Astrocyte (in vitro differentiated cells and primary cell): Measurements from ENCODE around the gene ATP12A. TPM values are rescaled to one million over a fixed set of nuclear protein-coding genes. Genes with fewer than 3 reads are reported as not detected.

ENCODE experiments used
- DNase-seq: peaks from one replicate; pipeline ENCODE4 v3.0.0-alpha.2; 2010; ENCODE audit warnings: low read depth
- FAIRE-seq: peaks from 2 replicates; lab custom pipeline; 2011; peaks lifted over from hg19 to GRCh38; lab: Jason Lieb, UNC
- H2AFZ ChIP-seq: 2 replicates; pipeline ENCODE4 v1.6.0; 2012; ENCODE audit warnings: low read depth, low read length, inconsistent platforms
- H3K27ac ChIP-seq: 2 replicates; pipeline ENCODE4 v1.5.1; 2011; ENCODE audit warnings: low read depth, low read length, inconsistent platforms
- H3K27me3 ChIP-seq: 2 replicates; pipeline ENCODE4 v1.6.0; 2011; ENCODE audit warnings: low read length, inconsistent platforms; ENCODE audit not compliant: insufficient read depth
- H3K36me3 ChIP-seq: 2 replicates; pipeline ENCODE4 v1.5.1; 2011; ENCODE audit warnings: low read length, inconsistent platforms; ENCODE audit not compliant: insufficient read depth
- H3K4me1 ChIP-seq: 2 replicates; pipeline ENCODE4 v1.5.1; 2011; ENCODE audit warnings: low read length, inconsistent platforms; ENCODE audit not compliant: insufficient read depth
- H3K4me2 ChIP-seq: 2 replicates; pipeline ENCODE4 v1.6.0; 2012; ENCODE audit warnings: low read length, inconsistent platforms
- H3K4me3 ChIP-seq: 2 replicates; pipeline ENCODE4 v1.5.1; 2011; ENCODE audit warnings: low read depth, mild to moderate bottlenecking, low read length, inconsistent platforms; ENCODE audit not compliant: insufficient read depth
- H3K79me2 ChIP-seq: 2 replicates; pipeline ENCODE4 v1.6.0; 2012; ENCODE audit warnings: mild to moderate bottlenecking, low read length, inconsistent platforms; ENCODE audit not compliant: insufficient read depth
- H3K9ac ChIP-seq: 2 replicates; pipeline ENCODE4 v1.6.0; 2012; ENCODE audit warnings: mild to moderate bottlenecking, low read length, inconsistent platforms
- H3K9me3 ChIP-seq: 2 replicates; pipeline ENCODE4 v1.5.1; 2012; ENCODE audit warnings: low read depth, mild to moderate bottlenecking, low read length, inconsistent platforms; ENCODE audit not compliant: insufficient read depth
- H4K20me1 ChIP-seq: 2 replicates; pipeline ENCODE4 v1.6.0; 2012; ENCODE audit warnings: low read length, inconsistent platforms; ENCODE audit not compliant: insufficient read depth
- H3K27ac Mint-ChIP-seq: one replicate; pipeline ENCODE4 v1.8.0; 2021; ENCODE audit warnings: mild to moderate bottlenecking, mixed read lengths; ENCODE audit not compliant: unreplicated experiment
- H3K27me3 Mint-ChIP-seq: one replicate; pipeline ENCODE4 v1.8.0; 2021; ENCODE audit warnings: low read depth, mixed read lengths; ENCODE audit not compliant: unreplicated experiment
- H3K36me3 Mint-ChIP-seq: one replicate; pipeline ENCODE4 v1.8.0; 2021; ENCODE audit warnings: low read depth, mixed read lengths; ENCODE audit not compliant: unreplicated experiment
- H3K4me1 Mint-ChIP-seq: one replicate; pipeline ENCODE4 v1.8.0; 2021; ENCODE audit warnings: low read depth, mixed read lengths; ENCODE audit not compliant: unreplicated experiment
- H3K4me3 Mint-ChIP-seq: one replicate; pipeline ENCODE4 v1.8.0; 2021; ENCODE audit warnings: mild to moderate bottlenecking, moderate library complexity, mixed read lengths; ENCODE audit not compliant: unreplicated experiment
- H3K9me3 Mint-ChIP-seq: one replicate; pipeline ENCODE4 v1.8.0; 2021; ENCODE audit warnings: mild to moderate bottlenecking, mixed read lengths; ENCODE audit not compliant: unreplicated experiment
- CTCF ChIP-seq: IDR thresholded peaks from 2 replicates; pipeline ENCODE4 v1.5.1; 2011; ENCODE audit warnings: low read depth, mild to moderate bottlenecking, inconsistent platforms, low read length, moderate library complexity; ENCODE audit not compliant: insufficient read depth
- EZH2 ChIP-seq: IDR thresholded peaks from 2 replicates; pipeline ENCODE4 v1.6.1; 2012; ENCODE audit warnings: mild to moderate bottlenecking, low read length, inconsistent platforms; ENCODE audit not compliant: insufficient read depth
- total RNA-seq: library from RNA; stranded (reverse); gene quantifications from 2 replicates; pipeline ENCODE4 v1.2.1, GENCODE V29; 2021

The ATP12A gene
- total RNA-seq, 1 donor from 2014 or later: not detected

- no peaks in the 10 kb centered on the region for H3K9me3 Mint-ChIP-seq
- H3K9me3 ChIP-seq: no peaks in the 10 kb centered on the region
- TF ChIP-seq EZH2 (no peak), CTCF (no peak)
- peaks cover 37% of the 10 kb centered on the region for H3K27me3 Mint-ChIP-seq
- H3K4me1 Mint-ChIP-seq: no peaks in the 10 kb centered on the region
- no peaks in the 10 kb centered on the region for H4K20me1 ChIP-seq
- no peak overlapping the region for H3K4me3 ChIP-seq
- DNase-seq: no peak
- H3K4me3 Mint-ChIP-seq: no peak overlapping the region
- no peak overlapping the region for H3K4me2 ChIP-seq
- H3K27ac ChIP-seq: no peak overlapping the region
- no peak overlapping the region for H3K9ac ChIP-seq
- no peaks in the 10 kb centered on the region for H3K4me1 ChIP-seq
- H3K79me2 ChIP-seq: no peaks in the 10 kb centered on the region
- no peak overlapping the region for H2AFZ ChIP-seq
- FAIRE-seq: no peak
- H3K36me3 ChIP-seq: no peaks in the 10 kb centered on the region
- H3K27me3 ChIP-seq: no peaks in the 10 kb centered on the region
- H3K27ac Mint-ChIP-seq: no peak overlapping the region
- no peaks in the 10 kb centered on the region for H3K36me3 Mint-ChIP-seq
Measured at GRCh38 chr13:24719139-24719538, 38.9 kb downstream of the ATP12A start.

GRCh38 chr13:24723206-24723605, 43.0 kb downstream of the ATP12A start:
- no peak overlapping the region for H2AFZ ChIP-seq
- TF ChIP-seq EZH2 (no peak), CTCF (no peak)
- H3K27ac Mint-ChIP-seq: no peak overlapping the region

GRCh38 chr13:24724714-24725113, 44.5 kb downstream of the ATP12A start:
- Histone ChIP-seq H3K79me2 (no peaks in the 10 kb centered on the region), H3K9me3 (no peaks in the 10 kb centered on the region), H3K9ac (no peak overlapping the region), H3K4me3 (no peak overlapping the region), H3K4me1 (no peaks in the 10 kb centered on the region), H2AFZ (no peak overlapping the region), H3K4me2 (no peak overlapping the region), H3K27me3 (no peaks in the 10 kb centered on the region), H3K27ac (no peak overlapping the region), H4K20me1 (no peaks in the 10 kb centered on the region), H3K36me3 (no peaks in the 10 kb centered on the region)
- Mint-ChIP-seq H3K9me3 (no peaks in the 10 kb centered on the region), H3K36me3 (no peaks in the 10 kb centered on the region), H3K4me1 (no peaks in the 10 kb centered on the region), H3K27ac (no peak overlapping the region), H3K4me3 (no peak overlapping the region), H3K27me3 (peaks cover 51% of the 10 kb centered on the region)
- FAIRE-seq (no peak), DNase-seq (no peak)
- no peak for TF ChIP-seq EZH2
- TF ChIP-seq CTCF: no peak

More at GRCh38 chr13:24723206-24723605, 43.0 kb downstream of the ATP12A start:
- H3K9me3 ChIP-seq: no peaks in the 10 kb centered on the region
- no peaks in the 10 kb centered on the region for H3K36me3 ChIP-seq
- DNase-seq: no peak
- Mint-ChIP-seq H3K27me3 (peaks cover 55% of the 10 kb centered on the region), H3K4me3 (no peak overlapping the region), H3K4me1 (no peaks in the 10 kb centered on the region), H3K9me3 (no peaks in the 10 kb centered on the region), H3K36me3 (no peaks in the 10 kb centered on the region)
- H3K4me1 ChIP-seq: no peaks in the 10 kb centered on the region
- H3K27me3 ChIP-seq: no peaks in the 10 kb centered on the region
- no peaks in the 10 kb centered on the region for H4K20me1 ChIP-seq
- no peak overlapping the region for H3K4me3 ChIP-seq
- H3K79me2 ChIP-seq: no peaks in the 10 kb centered on the region
- H3K27ac ChIP-seq: no peak overlapping the region
- no peak overlapping the region for H3K9ac ChIP-seq
- FAIRE-seq: no peak
- no peak overlapping the region for H3K4me2 ChIP-seq
